GM13977 (cell line): ENCODE data around the gene PDGFB.

Experiments
- DNase-seq: peaks from one replicate; pipeline ENCODE4 v3.0.0; 2012; ENCODE audit warnings: low spot score
- CTCF ChIP-seq: IDR thresholded peaks from 2 replicates; pipeline ENCODE4 v1.5.1; 2012; ENCODE audit warnings: mild to moderate bottlenecking, control low read depth; ENCODE audit not compliant: insufficient read depth; ENCODE audit errors: extremely low read depth, missing control alignments
- in situ Hi-C: fragments of 300-500 bp; cut with MboI; formaldehyde crosslinking; loops from one replicate; pipeline ENCODE4 v1.12.0; 2022; ENCODE audit warnings: low sequenced_read_pairs, low pct_unique_long_range_greater_than_20kb, mixed read lengths, inconsistent platforms; ENCODE audit not compliant: unreplicated experiment

Gene PDGFB

GRCh38 chr22:39240831-39241793, 3.7 kb downstream of the PDGFB start:
- no peak for DNase-seq
- in situ Hi-C loops: no loop called here

GRCh38 chr22:39239561-39240423, 5.0 kb downstream of the PDGFB start:
- in situ Hi-C loops: no loop called here
- DNase-seq: no peak
- no peak for TF ChIP-seq CTCF

More at GRCh38 chr22:39240831-39241793, 3.7 kb downstream of the PDGFB start:
- no peak for TF ChIP-seq CTCF

- in situ Hi-C loops: no loop called here
- TF ChIP-seq CTCF: no peak
- no peak for DNase-seq
Measured at GRCh38 chr22:39238966-39239505, 5.7 kb downstream of the PDGFB start.

- no peak for DNase-seq
- no peak for TF ChIP-seq CTCF
- in situ Hi-C loops: no loop called here
Measured at GRCh38 chr22:39238561-39238960, 6.2 kb downstream of the PDGFB start.

GRCh38 chr22:39238101-39238466, 6.7 kb downstream of the PDGFB start:
- in situ Hi-C loops: no loop called here
- no peak for DNase-seq
- TF ChIP-seq CTCF: no peak
